22Rv1 (cell line): ENCODE measurements around the gene LOC128125822.

Experiments
- CTCF ChIP-seq: fragments of 450-650 bp; IDR thresholded peaks from 2 replicates; pipeline ENCODE4 v1.5.1; 2017; ENCODE audit warnings: mild to moderate bottlenecking
- ZFX ChIP-seq: fragments of 450-650 bp; IDR thresholded peaks from 2 replicates; pipeline ENCODE4 v1.6.1; 2017; ENCODE audit warnings: antibody characterized with exemption, borderline replicate concordance

GRCh38 chr6:63597141-63598048 lies 25.1 kb downstream of the LOC128125822 start:
- TF ChIP-seq CTCF (no peak), ZFX (no peak)
